Liver (tissue), 9 donors: Measurements from ENCODE around the gene DIAPH2. TPM values are rescaled to one million over a fixed set of nuclear protein-coding genes. Genes with fewer than 3 reads are reported as not detected.

Experiments used
- DNase-seq: peaks from one replicate; pipeline ENCODE4 v3.0.0-alpha.2; 2017; ENCODE audit warnings: low spot score
- H3K27ac ChIP-seq, 2 donors: one replicate each; pipeline ENCODE4 v1.7.0; 2013; ENCODE audit warnings: inconsistent platforms in 2 of 2, low read length in 2 of 2, control low read depth in 1 of 2, low read depth in 1 of 2, mild to moderate bottlenecking in 1 of 2
- H3K27me3 ChIP-seq, 4 donors: one replicate each; pipeline versions ENCODE4 v1.6.1 to v1.7.0; 2013; ENCODE audit warnings: low read length in 3 of 4, inconsistent platforms in 1 of 4, mild to moderate bottlenecking in 1 of 4, moderate library complexity in 1 of 4; ENCODE audit not compliant: control insufficient read depth in 4 of 4, insufficient read depth in 4 of 4
- H3K36me3 ChIP-seq, 4 donors: one replicate each; pipeline versions ENCODE4 v1.6.1 to v1.7.0; 2013; ENCODE audit warnings: low read length in 3 of 4, mild to moderate bottlenecking in 3 of 4, low read depth in 1 of 4, moderate library complexity in 1 of 4; ENCODE audit not compliant: control insufficient read depth in 4 of 4, insufficient read depth in 3 of 4
- H3K4me1 ChIP-seq, 4 donors: one replicate each; pipeline versions ENCODE4 v1.6.1 to v1.7.0; 2013; ENCODE audit warnings: low read length in 3 of 4, mild to moderate bottlenecking in 3 of 4, moderate library complexity in 1 of 4; ENCODE audit not compliant: control insufficient read depth in 4 of 4, insufficient read depth in 4 of 4
- H3K4me3 ChIP-seq, 3 donors: one replicate each; pipeline versions ENCODE4 v1.6.1 to v1.7.0; 2013; ENCODE audit warnings: low read length in 3 of 3, control low read depth in 1 of 3, low read depth in 1 of 3, mild to moderate bottlenecking in 1 of 3
- H3K9ac ChIP-seq, 2 donors: one replicate each; pipeline ENCODE4 v1.7.0; 2013; ENCODE audit warnings: low read length in 2 of 2, mild to moderate bottlenecking in 2 of 2, moderate library complexity in 2 of 2, control low read depth in 1 of 2, low read depth in 1 of 2
- H3K9me3 ChIP-seq, 4 donors: one replicate each; pipeline versions ENCODE4 v1.6.1 to v1.7.0; 2013; ENCODE audit warnings: low read length in 3 of 4; ENCODE audit not compliant: control insufficient read depth in 4 of 4
- EGR1 ChIP-seq, 2 donors: IDR thresholded peaks; 2 replicates each; pipeline ENCODE4 v1.6.1; 2016 to 2018; ENCODE audit warnings: antibody characterized with exemption in 2 of 2, low read depth in 2 of 2
- FOXA1 ChIP-seq: IDR thresholded peaks from 2 replicates; pipeline ENCODE4 v1.6.1; 2016; ENCODE audit warnings: antibody characterized with exemption
- FOXA2 ChIP-seq: IDR thresholded peaks from 2 replicates; pipeline ENCODE4 v1.6.1; 2016; ENCODE audit warnings: antibody characterized with exemption
- GABPA ChIP-seq, 2 donors: IDR thresholded peaks in 1 of 2; conservative IDR thresholded peaks in 1 of 2; 2 replicates each; pipeline ENCODE4 v1.6.1; 2016; ENCODE audit warnings: antibody characterized with exemption in 2 of 2, mild to moderate bottlenecking in 1 of 2, moderate library complexity in 1 of 2
- HNF4A ChIP-seq, 2 donors: conservative IDR thresholded peaks; 2 replicates each; pipeline ENCODE4 v1.6.1; 2016; ENCODE audit warnings: antibody characterized with exemption in 2 of 2, mild to moderate bottlenecking in 2 of 2
- HNF4G ChIP-seq: IDR thresholded peaks from 2 replicates; pipeline ENCODE4 v1.6.1; 2016; ENCODE audit warnings: antibody characterized with exemption
- JUND ChIP-seq, 2 donors: IDR thresholded peaks; 2 replicates each; pipeline ENCODE4 v1.6.1; 2016; ENCODE audit warnings: antibody characterized with exemption in 2 of 2
- NR2F2 ChIP-seq: IDR thresholded peaks from 2 replicates; pipeline ENCODE4 v1.6.1; 2016; ENCODE audit warnings: antibody characterized with exemption
- RAD21 ChIP-seq, 2 donors: IDR thresholded peaks; 2 replicates each; pipeline ENCODE4 v1.6.1; 2016; ENCODE audit warnings: antibody characterized with exemption in 2 of 2, mild to moderate bottlenecking in 2 of 2
- RXRA ChIP-seq, 2 donors: IDR thresholded peaks; 2 replicates each; pipeline ENCODE4 v1.6.1; 2017 to 2018; ENCODE audit warnings: antibody characterized with exemption in 2 of 2, mild to moderate bottlenecking in 1 of 2
- SP1 ChIP-seq: IDR thresholded peaks from 2 replicates; pipeline ENCODE4 v1.6.1; 2018; ENCODE audit warnings: antibody characterized with exemption, mild to moderate bottlenecking
- TAF1 ChIP-seq: conservative IDR thresholded peaks from 2 replicates; pipeline ENCODE4 v1.6.1; 2016; ENCODE audit warnings: antibody characterized with exemption, mild to moderate bottlenecking
- YY1 ChIP-seq: IDR thresholded peaks from 2 replicates; pipeline ENCODE4 v1.6.1; 2016; ENCODE audit warnings: antibody characterized with exemption, mild to moderate bottlenecking
- WGBS: extraction: QIAGEN DNeasy Blood & Tissue Kit; methylation state at CpG from one replicate; pipeline ENCODE4 v1.1.7; 2013; 5-methylcytosine and 5-hydroxymethylcytosine counted together
- polyA plus RNA-seq, 2 donors: library from polyadenylated mRNA; stranded (reverse) in 1 of 2; unstranded in 1 of 2; fragments of 200-250 nt in 1 of 2; fragments of >200 nt in 1 of 2; fragmentation: Nextera tagmentation in 1 of 2; extraction: Ambion mirVana in 1 of 2; gene quantifications; one replicate each; pipeline versions ENCODE4 v1.2.1 to v1.2.3, GENCODE V29; 2013 to 2015
- total RNA-seq, 2 donors: library from RNA; depleted of rRNA; stranded (reverse); fragments of >200 nt; gene quantifications; one replicate each; pipeline ENCODE4 v1.2.3, GENCODE V29; 2014
- TF ChIP-seq, protein P1 (sequence below): fragments of 150-350 bp; IDR thresholded peaks from 2 replicates; pipeline ENCODE4 v1.5.1; 2017; ENCODE audit warnings: improper control_type of control experiment, low read depth, low read length; ENCODE audit not compliant: missing input control
- TF ChIP-seq, protein P2 (sequence below): IDR thresholded peaks from 2 replicates; pipeline ENCODE4 v1.6.1; 2016; ENCODE audit warnings: antibody characterized with exemption, mild to moderate bottlenecking
- TF ChIP-seq, protein P3 (sequence below): IDR thresholded peaks from 2 replicates; pipeline ENCODE4 v1.6.1; 2016; ENCODE audit warnings: antibody characterized with exemption
- TF ChIP-seq, protein P4 (sequence below): IDR thresholded peaks from 2 replicates; pipeline ENCODE4 v1.6.1; 2016; ENCODE audit warnings: antibody characterized with exemption
- TF ChIP-seq, protein P5 (sequence below): IDR thresholded peaks from 2 replicates; pipeline ENCODE4 v1.6.1; 2016; ENCODE audit warnings: antibody characterized with exemption
- donor health status: healthy.
- donor health status: healthy.
- donor health status: healthy.
- donor health status: healthy.
- donor health status: healthy.

The DIAPH2 gene
- total and polyA plus RNA-seq, 4 donors, result 2.7 to 16.6 (median 5.3) TPM

DNA sequence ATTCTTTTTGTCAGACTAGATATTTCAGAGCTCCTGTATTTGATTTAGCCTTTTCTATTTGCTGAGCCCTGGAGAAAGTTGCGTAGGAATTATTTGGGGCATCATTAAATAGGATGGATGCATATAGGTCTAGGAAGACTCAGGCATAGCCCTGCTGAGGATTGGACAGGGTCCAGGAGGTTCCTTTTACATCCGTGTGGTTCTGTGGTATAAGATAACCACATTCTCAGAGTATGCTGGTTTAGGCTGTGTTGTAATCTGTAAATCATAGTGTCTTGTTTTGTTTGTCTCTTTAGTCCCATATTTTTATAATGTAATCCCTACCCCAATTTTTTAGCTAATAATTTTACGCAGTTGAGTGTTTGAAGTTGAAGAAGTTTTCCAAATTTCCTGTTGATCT, 712.7 kb downstream of the DIAPH2 start:
- 88% methylated on average over 3 of the region's 3 CpGs for WGBS
- Histone ChIP-seq H3K4me3 (no peak overlapping the region), H3K4me1 (no peaks in the 10 kb centered on the region), H3K9me3 (no peaks in the 10 kb centered on the region), H3K9ac (no peak overlapping the region), H3K36me3 (no peaks in the 10 kb centered on the region), H3K27me3 (no peaks in the 10 kb centered on the region), H3K27ac (no peak overlapping the region)
- TF ChIP-seq FOXA1 (no peak), EGR1 (IDR thresholded peaks at IDR 0.05; ENCODE audit: low read depth in 2 of 2) (no peak), NR2F2 (no peak), FOXA2 (no peak), RAD21 (IDR thresholded peaks at IDR 0.05) (no peak), RXRA (IDR thresholded peaks at IDR 0.05) (no peak)
- DNase-seq, result no peak

DNA sequence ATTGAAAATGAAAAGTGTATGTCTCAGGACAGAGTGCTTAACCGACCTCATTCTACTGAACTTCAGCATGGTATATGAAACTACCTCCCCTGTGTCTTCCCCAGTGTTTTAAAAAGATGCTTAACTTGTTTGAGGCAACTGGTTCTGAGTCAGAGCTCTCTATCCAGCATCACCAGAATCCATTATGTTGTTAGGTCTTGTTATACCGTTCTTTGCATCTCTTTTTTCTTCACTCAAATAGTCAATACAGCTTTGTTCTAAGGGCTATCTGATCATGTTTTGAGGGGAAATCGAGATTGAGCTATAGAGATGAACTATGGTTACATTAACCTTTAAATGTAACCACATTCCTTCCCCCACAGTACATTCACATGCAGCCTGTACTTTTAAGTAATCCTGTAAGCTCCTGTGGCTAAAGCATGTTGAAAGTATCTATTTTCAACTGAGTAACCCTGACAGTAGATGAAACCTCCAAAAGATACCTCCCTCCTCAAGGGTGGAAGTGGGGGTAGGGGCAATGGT, 713.4 kb downstream of the DIAPH2 start:
- Histone ChIP-seq H3K27ac (no peak overlapping the region), H3K4me1 (no peaks in the 10 kb centered on the region), H3K27me3 (no peaks in the 10 kb centered on the region), H3K9me3 (no peaks in the 10 kb centered on the region), H3K36me3 (no peaks in the 10 kb centered on the region), H3K9ac (no peak overlapping the region), H3K4me3 (no peak overlapping the region)
- 85% methylated on average over 3 of the region's 3 CpGs for WGBS
- DNase-seq, result no peak
- TF ChIP-seq RAD21 (IDR thresholded peaks at IDR 0.05) (no peak), RXRA (IDR thresholded peaks at IDR 0.05) (no peak), TAF1 (no peak), YY1 (no peak), FOXA2 (no peak), EGR1 (IDR thresholded peaks at IDR 0.05; ENCODE audit: low read depth in 2 of 2) (no peak), HNF4G (no peak), SP1 (no peak), JUND (IDR thresholded peaks at IDR 0.05) (no peak), FOXA1 (no peak), GABPA (IDR thresholded peaks at IDR 0.05 in 1 of 2, conservative IDR thresholded peaks at IDR 0.05 in 1 of 2) (no peak), NR2F2 (no peak), HNF4A (conservative IDR thresholded peaks at IDR 0.05) (no peak)
- TF ChIP-seq, protein P1, sequence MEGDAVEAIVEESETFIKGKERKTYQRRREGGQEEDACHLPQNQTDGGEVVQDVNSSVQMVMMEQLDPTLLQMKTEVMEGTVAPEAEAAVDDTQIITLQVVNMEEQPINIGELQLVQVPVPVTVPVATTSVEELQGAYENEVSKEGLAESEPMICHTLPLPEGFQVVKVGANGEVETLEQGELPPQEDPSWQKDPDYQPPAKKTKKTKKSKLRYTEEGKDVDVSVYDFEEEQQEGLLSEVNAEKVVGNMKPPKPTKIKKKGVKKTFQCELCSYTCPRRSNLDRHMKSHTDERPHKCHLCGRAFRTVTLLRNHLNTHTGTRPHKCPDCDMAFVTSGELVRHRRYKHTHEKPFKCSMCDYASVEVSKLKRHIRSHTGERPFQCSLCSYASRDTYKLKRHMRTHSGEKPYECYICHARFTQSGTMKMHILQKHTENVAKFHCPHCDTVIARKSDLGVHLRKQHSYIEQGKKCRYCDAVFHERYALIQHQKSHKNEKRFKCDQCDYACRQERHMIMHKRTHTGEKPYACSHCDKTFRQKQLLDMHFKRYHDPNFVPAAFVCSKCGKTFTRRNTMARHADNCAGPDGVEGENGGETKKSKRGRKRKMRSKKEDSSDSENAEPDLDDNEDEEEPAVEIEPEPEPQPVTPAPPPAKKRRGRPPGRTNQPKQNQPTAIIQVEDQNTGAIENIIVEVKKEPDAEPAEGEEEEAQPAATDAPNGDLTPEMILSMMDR, result no peak
- TF ChIP-seq, protein P2, sequence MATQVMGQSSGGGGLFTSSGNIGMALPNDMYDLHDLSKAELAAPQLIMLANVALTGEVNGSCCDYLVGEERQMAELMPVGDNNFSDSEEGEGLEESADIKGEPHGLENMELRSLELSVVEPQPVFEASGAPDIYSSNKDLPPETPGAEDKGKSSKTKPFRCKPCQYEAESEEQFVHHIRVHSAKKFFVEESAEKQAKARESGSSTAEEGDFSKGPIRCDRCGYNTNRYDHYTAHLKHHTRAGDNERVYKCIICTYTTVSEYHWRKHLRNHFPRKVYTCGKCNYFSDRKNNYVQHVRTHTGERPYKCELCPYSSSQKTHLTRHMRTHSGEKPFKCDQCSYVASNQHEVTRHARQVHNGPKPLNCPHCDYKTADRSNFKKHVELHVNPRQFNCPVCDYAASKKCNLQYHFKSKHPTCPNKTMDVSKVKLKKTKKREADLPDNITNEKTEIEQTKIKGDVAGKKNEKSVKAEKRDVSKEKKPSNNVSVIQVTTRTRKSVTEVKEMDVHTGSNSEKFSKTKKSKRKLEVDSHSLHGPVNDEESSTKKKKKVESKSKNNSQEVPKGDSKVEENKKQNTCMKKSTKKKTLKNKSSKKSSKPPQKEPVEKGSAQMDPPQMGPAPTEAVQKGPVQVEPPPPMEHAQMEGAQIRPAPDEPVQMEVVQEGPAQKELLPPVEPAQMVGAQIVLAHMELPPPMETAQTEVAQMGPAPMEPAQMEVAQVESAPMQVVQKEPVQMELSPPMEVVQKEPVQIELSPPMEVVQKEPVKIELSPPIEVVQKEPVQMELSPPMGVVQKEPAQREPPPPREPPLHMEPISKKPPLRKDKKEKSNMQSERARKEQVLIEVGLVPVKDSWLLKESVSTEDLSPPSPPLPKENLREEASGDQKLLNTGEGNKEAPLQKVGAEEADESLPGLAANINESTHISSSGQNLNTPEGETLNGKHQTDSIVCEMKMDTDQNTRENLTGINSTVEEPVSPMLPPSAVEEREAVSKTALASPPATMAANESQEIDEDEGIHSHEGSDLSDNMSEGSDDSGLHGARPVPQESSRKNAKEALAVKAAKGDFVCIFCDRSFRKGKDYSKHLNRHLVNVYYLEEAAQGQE, result no peak
- TF ChIP-seq, protein P3, sequence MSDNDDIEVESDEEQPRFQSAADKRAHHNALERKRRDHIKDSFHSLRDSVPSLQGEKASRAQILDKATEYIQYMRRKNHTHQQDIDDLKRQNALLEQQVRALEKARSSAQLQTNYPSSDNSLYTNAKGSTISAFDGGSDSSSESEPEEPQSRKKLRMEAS, result no peak
- TF ChIP-seq, protein P4, sequence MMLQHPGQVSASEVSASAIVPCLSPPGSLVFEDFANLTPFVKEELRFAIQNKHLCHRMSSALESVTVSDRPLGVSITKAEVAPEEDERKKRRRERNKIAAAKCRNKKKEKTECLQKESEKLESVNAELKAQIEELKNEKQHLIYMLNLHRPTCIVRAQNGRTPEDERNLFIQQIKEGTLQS, result no peak
- TF ChIP-seq, protein P5, sequence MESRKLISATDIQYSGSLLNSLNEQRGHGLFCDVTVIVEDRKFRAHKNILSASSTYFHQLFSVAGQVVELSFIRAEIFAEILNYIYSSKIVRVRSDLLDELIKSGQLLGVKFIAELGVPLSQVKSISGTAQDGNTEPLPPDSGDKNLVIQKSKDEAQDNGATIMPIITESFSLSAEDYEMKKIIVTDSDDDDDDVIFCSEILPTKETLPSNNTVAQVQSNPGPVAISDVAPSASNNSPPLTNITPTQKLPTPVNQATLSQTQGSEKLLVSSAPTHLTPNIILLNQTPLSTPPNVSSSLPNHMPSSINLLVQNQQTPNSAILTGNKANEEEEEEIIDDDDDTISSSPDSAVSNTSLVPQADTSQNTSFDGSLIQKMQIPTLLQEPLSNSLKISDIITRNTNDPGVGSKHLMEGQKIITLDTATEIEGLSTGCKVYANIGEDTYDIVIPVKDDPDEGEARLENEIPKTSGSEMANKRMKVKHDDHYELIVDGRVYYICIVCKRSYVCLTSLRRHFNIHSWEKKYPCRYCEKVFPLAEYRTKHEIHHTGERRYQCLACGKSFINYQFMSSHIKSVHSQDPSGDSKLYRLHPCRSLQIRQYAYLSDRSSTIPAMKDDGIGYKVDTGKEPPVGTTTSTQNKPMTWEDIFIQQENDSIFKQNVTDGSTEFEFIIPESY, result no peak
